Posterior cingulate gyrus (tissue), 11 donors: ENCODE data around the gene PAPOLG.

ENCODE experiments used
- DNase-seq, 10 donors: peaks; one replicate each; pipeline versions ENCODE4 v3.0.0 to v3.0.0-alpha.2; 2020 to 2021; ENCODE audit warnings: mixed read lengths in 3 of 10
- intact Hi-C: fragments of 100-400 bp; cut with DNase I; formaldehyde crosslinking; loops from one replicate; pipeline ENCODE4 v1.15.1; 2023

The PAPOLG gene

GRCh38 chr2:60756097-60757087 is at the start of gene PAPOLG:
Gene PAPOLG (plus strand): TSS chr2:60756268. CDS start chr2:60756479, 211 bp downstream.
- peak; percentile 87 to 99 (median 93) for DNase-seq
- intact Hi-C loops = loop anchor here (5.0 kb wide), 1 partner anchor 126 kb away; the partner anchor contains the start of gene REL

- DNase-seq = no peak
- intact Hi-C loops = loop anchor here (2.0 kb wide), 1 partner anchor 291 kb away; no protein-coding TSS in a partner anchor
Observed at GRCh38 chr2:60707750-60708371, 48.2 kb upstream of the PAPOLG start.

GRCh38 chr2:60708630-60709320 is 47.3 kb upstream of the PAPOLG start:
- intact Hi-C loops = no loop called here
- DNase-seq = no peak

GRCh38 chr2:60710707-60711106 is 45.4 kb upstream of the PAPOLG start:
- intact Hi-C loops = no loop called here
- DNase-seq = peak in 3 of 10 donors; percentile 3 to 30 (median 8)

- intact Hi-C loops = no loop called here
- DNase-seq = no peak
Observed at GRCh38 chr2:60715561-60715960, 40.5 kb upstream of the PAPOLG start.

- intact Hi-C loops = no loop called here
- DNase-seq = no peak
Observed at GRCh38 chr2:60717691-60718090, 38.4 kb upstream of the PAPOLG start.

GRCh38 chr2:60719331-60719730 is 36.7 kb upstream of the PAPOLG start:
- no peak for DNase-seq
- intact Hi-C loops = no loop called here

GRCh38 chr2:60725466-60725865 is 30.6 kb upstream of the PAPOLG start:
- DNase-seq = no peak
- intact Hi-C loops = no loop called here

- DNase-seq = no peak
- intact Hi-C loops = no loop called here
Observed at GRCh38 chr2:60728855-60729254, 27.2 kb upstream of the PAPOLG start.

- DNase-seq = peak in 2 of 10 donors; percentile 10 to 71
- intact Hi-C loops = no loop called here
Observed at GRCh38 chr2:60735496-60736250, 20.4 kb upstream of the PAPOLG start.

- no peak for DNase-seq
- intact Hi-C loops = no loop called here
Observed at GRCh38 chr2:60738679-60739078, 17.4 kb upstream of the PAPOLG start.

GRCh38 chr2:60739156-60739555 is 16.9 kb upstream of the PAPOLG start:
- intact Hi-C loops = no loop called here
- no peak for DNase-seq

- intact Hi-C loops = no loop called here
Observed at GRCh38 chr2:60741576-60741975, 14.5 kb upstream of the PAPOLG start.

GRCh38 chr2:60742419-60742818 is 13.6 kb upstream of the PAPOLG start:
- intact Hi-C loops = no loop called here
- no peak for DNase-seq

More at GRCh38 chr2:60741576-60741975, 14.5 kb upstream of the PAPOLG start:
- DNase-seq = no peak

- intact Hi-C loops = no loop called here
- DNase-seq = no peak
Observed at GRCh38 chr2:60745330-60745729, 10.7 kb upstream of the PAPOLG start.

GRCh38 chr2:60745761-60746160 is 10.3 kb upstream of the PAPOLG start:
- intact Hi-C loops = no loop called here
- DNase-seq = peak in 2 of 10 donors; percentile 9 to 83

GRCh38 chr2:60746318-60746717 is 9.8 kb upstream of the PAPOLG start:
- intact Hi-C loops = no loop called here
- peak in 1 of 10 donors; percentile 85 for DNase-seq

GRCh38 chr2:60759654-60760053 is 3.6 kb downstream of the PAPOLG start:
- DNase-seq = peak in 1 of 10 donors; percentile 27
- intact Hi-C loops = loop anchor here (5.0 kb wide), 1 partner anchor 123 kb away; the partner anchor contains the start of gene REL

GRCh38 chr2:60764736-60765534 is 8.9 kb downstream of the PAPOLG start:
- intact Hi-C loops = no loop called here
- DNase-seq = no peak
